ENCODE data around the gene LY86. TPM values are rescaled to one million over a fixed set of nuclear protein-coding genes. Genes with fewer than 3 reads are reported as not detected.

LY86 gene
- total RNA-seq, 2 donors from 2014 or later = 2.3 TPM; not detected in 1

DNA sequence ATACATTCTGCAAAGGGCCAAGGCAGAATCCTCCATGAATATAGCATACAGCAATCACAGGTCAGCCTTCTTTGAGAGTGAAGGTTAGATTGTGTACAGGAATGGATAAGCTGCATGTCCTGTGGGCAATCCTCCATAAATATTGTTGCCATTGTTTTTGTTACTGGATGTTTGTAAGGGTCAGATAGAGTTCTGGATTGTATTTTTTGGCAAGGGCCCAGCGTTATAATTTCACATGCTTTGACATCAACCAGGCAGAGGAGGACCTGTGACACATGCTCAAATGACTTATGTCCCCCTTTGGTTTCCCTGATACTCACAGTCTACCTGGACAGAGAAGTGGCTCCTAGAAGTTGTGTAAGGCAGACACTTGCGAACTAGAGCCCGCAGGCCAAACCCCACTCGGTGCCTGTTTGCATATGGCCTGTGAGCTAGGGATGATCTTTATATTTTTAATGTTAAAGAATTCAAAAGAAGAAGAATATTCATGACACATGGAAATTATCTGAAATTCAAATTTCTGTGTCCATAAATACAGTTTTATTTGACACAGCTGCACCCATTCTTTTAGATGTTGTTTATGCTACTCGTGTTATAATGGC, 5.4 kb downstream of the LY86 start:
- intact Hi-C loops (cut with DNase I) = no loop called here

DNA sequence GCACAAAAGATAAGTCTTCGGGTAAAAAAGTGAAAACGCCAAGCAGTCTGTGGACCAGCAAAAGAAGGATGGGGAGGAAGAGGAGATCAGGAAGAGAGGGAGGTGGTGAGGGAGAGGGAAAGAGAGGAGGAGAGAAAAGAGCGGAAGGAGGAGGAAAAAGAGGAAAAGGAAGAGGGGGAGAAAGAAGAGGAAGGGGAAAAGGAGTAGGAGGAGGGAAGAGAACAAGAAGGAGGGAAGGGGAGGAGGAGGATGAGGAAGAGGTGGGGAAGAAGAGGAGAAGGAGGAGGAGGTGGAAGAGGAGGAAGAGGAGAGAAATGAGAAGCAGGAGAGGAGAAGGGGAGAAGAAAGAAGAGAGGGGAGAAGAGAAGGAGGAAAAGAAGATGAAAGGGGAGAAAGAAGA, 6.5 kb downstream of the LY86 start:
- H3K4me1 ChIP-seq = no peaks in the 10 kb centered on the region
- DNase-seq (no peak), ATAC-seq (no peak)
- intact Hi-C loops (cut with DNase I) = no loop called here
- TF ChIP-seq POLR2A (IDR thresholded peaks at IDR 0.05) = no peak
- TF ChIP-seq, protein P1, sequence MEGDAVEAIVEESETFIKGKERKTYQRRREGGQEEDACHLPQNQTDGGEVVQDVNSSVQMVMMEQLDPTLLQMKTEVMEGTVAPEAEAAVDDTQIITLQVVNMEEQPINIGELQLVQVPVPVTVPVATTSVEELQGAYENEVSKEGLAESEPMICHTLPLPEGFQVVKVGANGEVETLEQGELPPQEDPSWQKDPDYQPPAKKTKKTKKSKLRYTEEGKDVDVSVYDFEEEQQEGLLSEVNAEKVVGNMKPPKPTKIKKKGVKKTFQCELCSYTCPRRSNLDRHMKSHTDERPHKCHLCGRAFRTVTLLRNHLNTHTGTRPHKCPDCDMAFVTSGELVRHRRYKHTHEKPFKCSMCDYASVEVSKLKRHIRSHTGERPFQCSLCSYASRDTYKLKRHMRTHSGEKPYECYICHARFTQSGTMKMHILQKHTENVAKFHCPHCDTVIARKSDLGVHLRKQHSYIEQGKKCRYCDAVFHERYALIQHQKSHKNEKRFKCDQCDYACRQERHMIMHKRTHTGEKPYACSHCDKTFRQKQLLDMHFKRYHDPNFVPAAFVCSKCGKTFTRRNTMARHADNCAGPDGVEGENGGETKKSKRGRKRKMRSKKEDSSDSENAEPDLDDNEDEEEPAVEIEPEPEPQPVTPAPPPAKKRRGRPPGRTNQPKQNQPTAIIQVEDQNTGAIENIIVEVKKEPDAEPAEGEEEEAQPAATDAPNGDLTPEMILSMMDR (IDR thresholded peaks at IDR 0.05) = no peak
- no peaks in the 10 kb centered on the region for H3K36me3 ChIP-seq (replicated peaks in 1 of 2; ENCODE audit: insufficient read depth in 1 of 2, low read depth in 2 of 2)
- no peak overlapping the region for H3K27ac ChIP-seq
- no peak overlapping the region for H3K4me3 ChIP-seq
- no peaks in the 10 kb centered on the region for H3K27me3 ChIP-seq
- WGBS, 2 donors = 71 to 81% methylated on average over 3 of the region's 3 CpGs
- H3K9me3 ChIP-seq = no peaks in the 10 kb centered on the region

More for the DNA sequence above, 5.4 kb downstream of the LY86 start:
- no peaks in the 10 kb centered on the region for H3K27me3 ChIP-seq
- 55 to 70% methylated on average over 5 of the region's 5 CpGs for WGBS, 2 donors
- TF ChIP-seq POLR2A (IDR thresholded peaks at IDR 0.05) = no peak
- TF ChIP-seq, protein P1 (IDR thresholded peaks at IDR 0.05) = no peak
- no peak overlapping the region for H3K27ac ChIP-seq
- no peak for DNase-seq
- H3K9me3 ChIP-seq = no peaks in the 10 kb centered on the region
- no peaks in the 10 kb centered on the region for H3K4me1 ChIP-seq
- no peaks in the 10 kb centered on the region for H3K36me3 ChIP-seq (replicated peaks in 1 of 2; ENCODE audit: insufficient read depth in 1 of 2, low read depth in 2 of 2)
- no peak overlapping the region for H3K4me3 ChIP-seq
- ATAC-seq = no peak

DNA sequence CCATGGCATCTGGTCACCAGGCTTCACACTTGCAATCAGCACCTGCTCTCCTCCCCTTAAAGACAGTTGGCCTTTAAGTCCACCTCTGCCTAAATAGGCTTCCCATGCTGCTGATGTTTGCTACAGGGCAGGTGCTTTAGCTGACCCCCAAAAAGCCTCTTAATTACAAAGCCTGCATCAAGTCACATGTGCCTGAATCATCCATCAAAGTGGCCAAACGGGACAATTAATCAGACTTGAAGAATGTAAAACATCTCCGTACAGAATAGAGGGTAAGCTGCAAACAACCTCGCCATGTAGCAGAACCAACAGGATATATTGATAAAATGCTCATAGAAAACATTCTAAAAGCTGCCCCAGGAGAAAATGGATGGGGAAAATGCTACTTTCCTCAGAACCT, 7.4 kb downstream of the LY86 start:
- ATAC-seq = no peak
- intact Hi-C loops (cut with DNase I) = no loop called here
- no peak overlapping the region for H3K4me3 ChIP-seq

DNA sequence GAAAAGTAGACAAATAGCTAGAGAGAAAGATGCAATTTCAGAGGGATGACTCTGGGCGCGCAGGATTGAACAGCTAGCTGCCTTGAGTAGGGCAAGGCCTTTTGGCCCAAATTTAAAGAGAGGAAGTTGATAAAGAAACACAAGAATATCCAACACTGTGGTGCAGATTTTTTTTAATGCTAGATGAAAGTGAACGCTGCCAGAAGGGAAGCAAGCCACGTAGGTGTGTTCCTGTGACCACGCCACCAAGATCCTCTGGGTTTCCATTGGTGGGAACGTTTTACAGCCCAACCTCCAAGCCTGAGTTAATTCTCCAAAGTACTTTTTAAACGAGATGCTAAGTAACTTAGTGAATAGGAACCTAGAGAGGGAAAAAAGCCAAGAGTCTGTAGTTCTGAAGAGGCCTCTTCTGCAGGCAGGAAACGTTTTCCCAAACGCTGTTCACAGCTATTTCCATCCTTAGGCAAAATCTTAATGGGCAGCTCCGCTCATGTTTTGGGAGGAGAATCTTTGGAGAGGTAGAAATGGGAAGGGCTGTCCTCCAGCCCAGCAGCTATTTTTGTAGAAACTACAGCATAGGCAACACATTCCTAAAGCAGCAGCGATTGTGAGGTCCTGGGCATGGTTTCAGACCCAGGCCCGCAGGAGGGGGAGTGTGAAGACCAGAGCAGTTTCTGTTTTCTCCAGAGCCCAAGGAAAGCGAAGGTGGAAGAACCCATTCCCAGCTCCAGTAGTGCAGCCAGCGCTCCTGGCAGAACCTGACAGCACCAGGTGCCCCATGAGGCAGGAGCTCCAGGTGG, 8.2 kb downstream of the LY86 start:
- intact Hi-C loops (cut with DNase I) = no loop called here
- TF ChIP-seq, protein P1 (IDR thresholded peaks at IDR 0.05) = no peak
- no peak for TF ChIP-seq POLR2A (IDR thresholded peaks at IDR 0.05)
- no peak for DNase-seq
- H3K4me3 ChIP-seq = no peak overlapping the region
- 70 to 78% methylated on average over 14 of the region's 14 CpGs for WGBS, 2 donors
- no peaks in the 10 kb centered on the region for H3K9me3 ChIP-seq
- H3K27me3 ChIP-seq = no peaks in the 10 kb centered on the region
- no peaks in the 10 kb centered on the region for H3K36me3 ChIP-seq (replicated peaks in 1 of 2; ENCODE audit: insufficient read depth in 1 of 2, low read depth in 2 of 2)
- no peaks in the 10 kb centered on the region for H3K4me1 ChIP-seq
- no peak for ATAC-seq
- H3K27ac ChIP-seq = no peak overlapping the region

More for the DNA sequence above, 7.4 kb downstream of the LY86 start:
- DNase-seq = no peak
- Histone ChIP-seq H3K9me3 (no peaks in the 10 kb centered on the region), H3K27me3 (no peaks in the 10 kb centered on the region), H3K36me3 (replicated peaks in 1 of 2; ENCODE audit: insufficient read depth in 1 of 2, low read depth in 2 of 2) (no peaks in the 10 kb centered on the region), H3K27ac (no peak overlapping the region), H3K4me1 (no peaks in the 10 kb centered on the region)
- no peak for TF ChIP-seq POLR2A (IDR thresholded peaks at IDR 0.05)
- TF ChIP-seq, protein P1 (IDR thresholded peaks at IDR 0.05) = no peak
- WGBS, 2 donors = 68 to 73% methylated on average over 3 of the region's 3 CpGs
